Measurements from ENCODE around the gene ANAPC4.

Gene ANAPC4

GRCh38 chr4:25377572-25378436 is 741 bp downstream of the ANAPC4 start:
- no peak for DNase-seq (ENCODE audit: low read depth in 2 of 2, low spot score in 1 of 2)

- no peak for DNase-seq (ENCODE audit: low read depth in 2 of 2, low spot score in 1 of 2)
Observed at GRCh38 chr4:25378437-25378743, 1.3 kb downstream of the ANAPC4 start.

GRCh38 chr4:25379591-25379990 is 2.5 kb downstream of the ANAPC4 start:
- DNase-seq (ENCODE audit: low read depth in 2 of 2, low spot score in 1 of 2), result no peak

GRCh38 chr4:25383647-25384046 is 6.6 kb downstream of the ANAPC4 start:
- DNase-seq (ENCODE audit: low read depth in 2 of 2, low spot score in 1 of 2), result no peak

GRCh38 chr4:25386926-25387325 is 9.9 kb downstream of the ANAPC4 start:
- DNase-seq (ENCODE audit: low read depth in 2 of 2, low spot score in 1 of 2), result no peak

GRCh38 chr4:25397305-25397704 is 20.2 kb downstream of the ANAPC4 start:
- DNase-seq (ENCODE audit: low read depth in 2 of 2, low spot score in 1 of 2), result no peak

DNA sequence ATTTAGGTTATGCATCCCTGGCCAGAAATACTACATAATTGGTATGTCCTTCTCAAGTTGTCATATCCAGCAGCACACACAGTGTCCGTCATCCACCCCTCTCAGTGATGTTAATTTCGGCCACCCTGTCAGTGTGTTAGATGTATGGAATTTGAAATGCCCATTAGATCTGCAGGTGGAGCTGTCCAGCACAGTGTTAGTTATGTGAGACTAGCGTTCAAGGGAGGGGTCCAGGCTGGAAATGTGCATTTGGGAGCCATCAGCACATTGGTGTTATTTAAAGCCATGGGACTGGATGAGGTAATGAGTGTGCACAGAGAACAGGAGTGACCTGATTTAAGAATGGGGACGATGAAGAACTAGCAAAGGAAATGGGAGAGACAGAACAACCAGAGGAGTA is 22.4 kb downstream of the ANAPC4 start:
- no peak for DNase-seq (ENCODE audit: low read depth in 2 of 2, low spot score in 1 of 2)

- no peak for DNase-seq (ENCODE audit: low read depth in 2 of 2, low spot score in 1 of 2)
Observed at GRCh38 chr4:25401066-25401465, 24.0 kb downstream of the ANAPC4 start.

- DNase-seq (ENCODE audit: low read depth in 2 of 2, low spot score in 1 of 2), result no peak
Observed at GRCh38 chr4:25402521-25402920, 25.5 kb downstream of the ANAPC4 start.

- no peak for DNase-seq (ENCODE audit: low read depth in 2 of 2, low spot score in 1 of 2)
Observed at GRCh38 chr4:25403699-25404098, 26.6 kb downstream of the ANAPC4 start.

- DNase-seq (ENCODE audit: low read depth in 2 of 2, low spot score in 1 of 2), result no peak
Observed at GRCh38 chr4:25405453-25405852, 28.4 kb downstream of the ANAPC4 start.

DNA sequence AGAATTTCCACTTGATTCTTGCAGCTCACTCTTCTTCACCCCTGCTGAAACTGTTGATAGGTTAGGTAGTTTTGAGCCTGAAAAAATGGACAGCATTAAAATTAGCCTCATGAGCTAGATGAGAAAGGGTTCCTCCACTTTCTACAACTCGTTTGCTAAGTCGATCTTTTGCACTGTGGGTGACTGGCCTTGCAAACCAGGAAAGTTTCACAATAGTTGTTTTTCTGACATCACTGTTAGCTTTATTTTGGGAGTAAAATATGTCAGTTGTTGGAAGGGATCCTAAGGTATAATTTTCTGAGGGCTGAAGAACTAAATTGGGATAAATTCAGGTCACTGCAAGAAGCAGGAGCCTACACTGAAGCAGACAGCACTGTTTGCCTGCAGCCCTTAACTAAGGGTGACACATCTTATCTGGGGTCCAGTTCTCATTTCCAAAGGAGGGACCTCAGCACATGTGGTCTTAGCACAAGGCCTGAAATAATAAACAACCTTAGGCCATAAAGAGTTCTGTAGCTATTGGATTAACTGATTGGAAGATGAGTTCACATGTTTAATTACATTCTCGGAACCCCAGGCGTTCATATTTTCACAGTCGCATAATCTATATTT is 29.1 kb downstream of the ANAPC4 start:
- DNase-seq (ENCODE audit: low read depth in 2 of 2, low spot score in 1 of 2), result no peak

DNA sequence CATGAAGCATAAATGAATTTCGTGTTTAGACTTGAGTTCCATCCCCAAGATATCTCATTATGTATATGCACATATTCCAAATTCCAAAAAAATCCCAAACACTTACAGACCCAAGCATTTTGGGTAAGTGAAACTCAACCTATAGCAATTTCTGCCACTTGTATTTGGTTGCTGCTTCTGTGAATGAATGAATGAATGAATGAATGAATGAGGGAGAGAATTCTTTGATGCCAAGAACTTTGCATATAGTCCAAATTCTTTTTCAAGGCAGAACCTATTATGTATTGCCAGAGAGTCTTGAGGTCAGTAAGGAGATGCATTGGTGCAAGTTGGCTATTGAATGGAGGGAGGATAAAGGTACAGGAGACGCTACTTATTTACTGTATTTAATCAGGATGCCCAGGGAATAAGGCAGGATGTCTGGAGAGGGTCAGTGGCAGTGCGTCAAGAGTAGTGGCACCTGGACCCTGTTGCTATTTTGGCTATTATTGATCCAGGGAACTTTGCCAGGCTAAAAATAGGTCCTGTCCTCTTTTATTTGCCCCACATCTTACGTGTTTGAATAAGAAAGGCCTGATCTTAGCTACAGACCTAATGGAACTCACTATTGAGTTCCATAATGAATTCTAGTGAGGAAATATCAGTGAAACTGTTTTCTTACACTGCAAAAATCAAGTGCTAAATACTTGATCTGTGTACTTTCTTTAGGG is 33.9 kb downstream of the ANAPC4 start:
- no peak for DNase-seq (ENCODE audit: low read depth in 2 of 2, low spot score in 1 of 2)

- DNase-seq (ENCODE audit: low read depth in 2 of 2, low spot score in 1 of 2), result no peak
Observed at GRCh38 chr4:25413261-25413660, 36.2 kb downstream of the ANAPC4 start.

DNA sequence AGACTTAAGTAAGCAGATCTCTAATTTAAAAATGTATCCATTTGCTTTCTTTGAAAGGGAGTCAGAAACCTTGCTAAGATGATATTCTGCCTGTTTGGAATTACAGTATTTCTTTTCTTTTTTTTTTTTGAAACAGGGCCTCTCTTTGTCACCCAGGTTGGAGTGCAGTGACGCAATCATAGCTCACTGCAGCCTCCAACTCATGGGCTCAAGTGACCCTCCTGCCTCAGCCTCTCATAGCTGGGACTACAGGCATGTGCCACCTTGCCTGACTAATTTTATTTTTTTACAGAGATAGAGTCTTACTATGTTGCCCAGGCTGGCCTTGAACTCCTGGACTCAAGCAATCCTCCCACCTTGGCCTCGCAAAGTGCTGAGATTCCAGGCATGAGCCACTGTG is 40.0 kb downstream of the ANAPC4 start:
- no peak for DNase-seq (ENCODE audit: low read depth in 2 of 2, low spot score in 1 of 2)

- no peak for DNase-seq (ENCODE audit: low read depth in 2 of 2, low spot score in 1 of 2)
Observed at GRCh38 chr4:25420931-25421330, 43.9 kb downstream of the ANAPC4 start.

DNA sequence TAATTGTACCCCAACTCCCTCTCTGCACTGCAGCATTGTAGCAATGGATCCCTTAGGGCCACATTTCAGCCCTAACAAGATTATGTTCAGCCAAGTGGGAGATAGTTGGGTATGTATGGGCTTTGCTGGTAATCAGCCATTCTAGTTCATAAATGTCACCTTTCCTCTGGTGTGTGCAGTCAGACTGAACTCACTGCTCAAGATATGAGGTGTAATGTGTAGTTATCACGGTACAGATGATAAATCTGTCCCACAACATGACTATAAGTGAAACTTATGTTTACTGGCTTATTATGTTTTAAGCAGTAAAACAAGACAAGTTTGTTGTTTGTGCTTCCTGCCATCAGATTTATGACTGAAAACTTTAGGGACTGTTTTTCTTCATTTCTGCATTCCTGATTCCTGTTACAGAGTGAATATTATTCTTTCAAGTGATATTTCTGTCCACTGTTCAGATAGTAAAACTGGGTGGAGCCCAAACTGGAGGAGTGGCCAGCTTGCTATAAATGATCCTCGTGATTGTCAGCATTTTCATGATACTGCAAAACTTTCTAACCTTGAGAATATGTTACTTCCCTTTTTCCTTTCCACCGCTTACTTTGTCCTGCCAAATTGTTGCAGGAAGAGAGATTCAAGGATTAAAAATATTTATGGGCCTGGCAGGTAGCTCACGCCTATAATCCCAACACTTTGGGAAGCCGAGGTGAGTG is 44.9 kb downstream of the ANAPC4 start:
- no peak for DNase-seq (ENCODE audit: low read depth in 2 of 2, low spot score in 1 of 2)

DNA sequence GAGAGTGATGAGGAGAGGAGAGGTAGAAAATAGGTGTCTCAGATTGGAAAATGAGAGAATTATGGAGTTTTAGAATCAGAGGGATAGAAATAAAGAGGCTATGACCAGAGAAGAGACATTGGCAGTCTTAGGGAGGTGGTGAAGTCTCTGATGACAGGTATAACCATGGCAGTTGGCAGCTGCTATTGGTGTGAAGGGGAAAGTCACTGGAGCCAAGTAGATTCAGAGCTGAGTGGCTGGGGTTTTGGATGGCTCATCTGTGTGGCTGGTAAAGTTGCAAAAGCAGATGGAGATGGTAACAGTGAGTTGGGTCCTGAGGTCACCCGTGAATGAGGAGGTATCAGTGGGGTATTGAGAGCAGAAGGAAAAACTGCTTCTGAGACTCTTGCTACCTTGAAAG is 46.5 kb downstream of the ANAPC4 start:
- DNase-seq (ENCODE audit: low read depth in 2 of 2, low spot score in 1 of 2), result no peak

DNA sequence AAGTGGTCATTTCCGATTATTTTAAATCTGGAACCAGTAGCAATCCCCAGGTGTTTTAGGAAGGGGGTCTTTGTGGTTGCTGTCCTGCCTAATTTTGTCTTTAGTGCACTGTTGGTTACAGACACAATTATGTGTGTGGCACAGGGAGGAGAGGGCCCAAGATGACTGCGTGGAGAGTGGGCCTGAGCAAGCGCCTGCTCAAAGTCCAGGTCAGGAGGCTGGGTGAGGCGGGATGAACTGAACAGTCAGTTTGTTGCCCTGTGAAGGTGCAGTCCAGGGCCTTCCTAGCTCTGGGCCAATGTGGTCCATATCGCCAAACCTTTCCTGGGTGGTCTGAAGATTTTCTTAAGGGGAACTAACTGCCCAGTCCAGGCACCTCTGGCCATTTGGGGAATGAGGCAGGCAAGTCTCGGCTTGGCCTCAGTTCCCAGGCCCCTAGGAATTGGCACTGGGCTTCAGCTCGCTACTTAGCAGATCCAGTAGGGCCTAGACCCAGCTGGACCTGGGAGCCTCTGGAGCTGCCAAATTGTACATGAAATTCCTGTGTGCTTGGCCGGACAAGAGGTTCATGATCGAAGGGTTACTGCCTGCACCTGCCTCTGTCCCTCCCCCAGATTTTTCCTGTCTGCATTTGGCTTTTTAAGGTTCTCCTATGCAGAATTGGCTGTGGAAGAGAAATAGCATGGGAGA is 47.6 kb downstream of the ANAPC4 start:
- DNase-seq (ENCODE audit: low read depth in 2 of 2, low spot score in 1 of 2), result no peak

DNA sequence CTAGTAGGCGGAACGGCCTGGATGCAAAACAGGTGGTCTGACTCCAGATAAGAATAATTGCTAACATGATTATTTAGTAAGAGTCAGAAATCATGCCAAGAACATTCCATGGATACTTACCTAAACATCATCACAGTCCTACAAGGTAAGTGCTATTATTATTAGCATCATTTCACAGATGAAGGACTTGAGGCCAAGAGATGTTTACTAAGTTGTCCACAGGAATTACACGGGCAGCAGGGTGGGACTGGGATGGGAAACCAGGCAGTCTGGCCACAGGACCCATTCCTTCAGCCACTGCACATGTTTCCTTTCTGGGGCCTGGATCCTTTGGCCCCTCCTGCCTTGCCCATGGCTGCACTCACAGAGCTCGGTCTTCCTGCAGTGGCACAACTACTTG is 48.3 kb downstream of the ANAPC4 start:
- DNase-seq (ENCODE audit: low read depth in 2 of 2, low spot score in 1 of 2), result no peak

- DNase-seq (ENCODE audit: low read depth in 2 of 2, low spot score in 1 of 2), result no peak
Observed at GRCh38 chr4:25427871-25428270, 50.8 kb downstream of the ANAPC4 start.
